Activated T-cell treated with anti-CD3 and anti-CD28 coated beads for 48 hours (primary cell): ENCODE results near the gene GYS1.

Experiments used
- DNase-seq: peaks from one replicate; pipeline ENCODE4 v3.0.0-alpha.2; 2020; ENCODE audit warnings: low read depth

The GYS1 gene

GRCh38 chr19:48963371-48964204, 29.5 kb downstream of the GYS1 start:
- DNase-seq = peak; percentile 75

DNA sequence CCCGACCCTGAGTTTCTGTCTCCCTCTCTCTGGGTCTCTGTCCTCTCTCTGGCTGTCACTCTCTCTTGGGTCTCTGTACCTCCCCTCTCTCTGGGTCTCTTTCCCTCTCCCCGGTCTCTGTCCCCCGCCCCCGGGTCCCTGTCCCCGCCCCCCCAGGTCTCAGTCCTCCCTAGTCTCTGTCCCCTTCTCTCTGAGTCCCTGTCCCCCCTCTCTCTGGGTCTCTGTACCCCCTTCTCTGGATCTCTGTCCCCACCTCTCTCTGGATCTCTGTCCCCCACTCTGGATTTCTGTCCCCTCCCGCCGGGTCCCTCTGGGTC, 30.3 kb downstream of the GYS1 start:
- DNase-seq = no peak

DNA sequence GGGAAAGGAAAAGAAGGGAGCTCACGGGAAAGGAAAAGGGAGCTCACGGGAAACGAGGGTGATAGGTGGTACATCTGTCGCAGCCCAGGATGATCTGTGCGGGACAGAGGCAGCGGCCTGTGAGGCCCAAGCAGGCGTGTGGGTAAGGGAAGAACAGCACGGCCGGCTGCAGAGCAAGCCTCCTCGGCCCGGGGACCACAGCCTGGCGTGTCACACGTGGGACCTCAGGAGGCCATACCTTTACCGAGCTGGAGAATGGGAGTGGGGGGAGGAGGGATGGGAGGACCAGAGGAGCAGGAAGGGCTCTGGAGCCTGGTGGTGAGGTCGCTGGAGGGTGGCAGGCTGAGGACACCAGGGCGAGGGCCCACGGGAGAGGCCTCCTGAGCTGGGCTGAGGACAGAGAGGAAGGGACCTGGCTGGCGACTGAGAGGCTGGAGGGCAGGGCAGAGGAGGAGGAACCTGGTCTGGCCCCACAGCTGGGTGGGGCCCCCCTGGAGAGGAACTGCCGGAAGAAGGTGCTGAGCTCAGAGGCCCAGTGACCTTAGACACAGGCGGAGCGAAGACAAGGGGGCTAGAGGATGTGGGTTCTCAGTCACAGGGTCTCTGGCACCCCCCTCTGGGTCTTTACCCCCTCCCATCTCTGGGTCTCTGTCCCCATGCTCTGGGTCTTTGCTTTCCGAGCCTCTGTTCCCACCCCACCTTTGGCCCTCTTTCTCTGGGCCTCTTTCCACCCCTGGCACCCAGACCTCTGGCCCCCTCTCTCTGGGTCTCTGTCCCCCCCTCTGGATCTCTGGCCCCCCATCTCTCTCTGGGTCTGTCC, 30.9 kb downstream of the GYS1 start:
- no peak for DNase-seq

DNA sequence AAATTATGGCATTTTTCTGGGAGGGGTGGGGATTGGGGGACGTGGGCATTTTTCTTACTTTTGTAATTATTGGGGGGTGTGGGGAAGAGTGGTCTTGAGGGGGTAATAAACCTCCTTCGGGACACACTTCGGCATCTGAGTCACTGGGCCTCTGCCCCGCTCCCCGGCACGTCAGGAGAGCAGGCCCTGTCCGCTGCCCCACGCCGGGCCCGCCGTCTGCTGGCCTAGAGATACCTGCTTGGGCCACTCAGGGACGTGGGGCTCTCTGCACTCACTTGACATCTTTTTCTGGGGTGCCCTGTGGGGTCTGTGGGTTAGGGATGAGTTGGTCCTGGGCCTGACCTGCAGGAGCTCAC, 31.5 kb downstream of the GYS1 start:
- DNase-seq = no peak

DNA sequence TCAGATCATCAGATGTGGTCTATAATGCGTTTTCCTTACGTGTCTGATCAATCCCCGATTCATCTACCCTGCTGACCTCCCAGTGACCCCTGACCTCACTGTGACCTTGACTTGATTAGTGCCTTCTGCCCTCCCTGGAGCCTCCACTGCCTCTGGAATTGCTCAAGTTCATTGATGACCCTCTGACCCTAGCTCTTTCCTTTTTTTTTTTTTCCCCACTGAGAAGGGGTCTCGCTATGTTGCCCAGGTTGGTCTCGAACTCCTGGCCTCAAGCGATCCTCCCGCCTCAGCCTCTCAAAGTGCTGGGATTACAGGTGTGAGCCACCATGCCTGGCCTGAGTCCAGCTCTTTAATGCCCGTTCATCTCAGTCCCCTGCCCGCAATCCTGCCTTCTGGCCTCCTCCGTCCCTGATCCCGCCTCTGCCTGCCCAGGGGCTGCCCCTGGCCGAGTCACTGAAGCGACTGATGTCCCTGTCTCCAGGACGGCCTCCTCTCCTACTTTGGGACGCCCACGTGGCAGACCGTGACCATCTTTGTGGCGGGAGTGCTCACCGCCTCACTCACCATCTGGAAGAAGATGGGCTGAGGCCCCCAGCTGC, 32.0 kb downstream of the GYS1 start:
- DNase-seq = no peak

GRCh38 chr19:48959341-48960239, 33.5 kb downstream of the GYS1 start:
- no peak for DNase-seq

DNA sequence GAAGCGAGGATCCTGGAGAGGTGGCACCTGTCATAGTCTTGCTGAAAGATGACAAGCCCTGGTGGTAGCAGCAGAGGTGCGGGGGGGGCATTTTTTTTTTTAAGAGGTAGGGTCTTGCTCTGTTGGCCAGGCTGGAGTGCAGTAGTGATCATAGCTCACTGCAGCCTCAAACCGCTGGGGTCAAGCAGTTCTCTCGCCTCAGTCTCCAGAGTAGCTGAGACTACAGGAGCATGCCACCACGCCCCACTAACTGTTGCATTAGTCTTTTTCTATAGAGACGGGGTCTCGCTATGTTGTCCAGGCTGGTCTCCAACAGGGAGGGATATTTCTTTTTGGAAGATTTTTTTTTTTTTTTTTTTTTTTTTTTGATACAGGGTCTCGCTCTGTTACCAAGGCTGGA, 35.1 kb downstream of the GYS1 start:
- DNase-seq = no peak

DNA sequence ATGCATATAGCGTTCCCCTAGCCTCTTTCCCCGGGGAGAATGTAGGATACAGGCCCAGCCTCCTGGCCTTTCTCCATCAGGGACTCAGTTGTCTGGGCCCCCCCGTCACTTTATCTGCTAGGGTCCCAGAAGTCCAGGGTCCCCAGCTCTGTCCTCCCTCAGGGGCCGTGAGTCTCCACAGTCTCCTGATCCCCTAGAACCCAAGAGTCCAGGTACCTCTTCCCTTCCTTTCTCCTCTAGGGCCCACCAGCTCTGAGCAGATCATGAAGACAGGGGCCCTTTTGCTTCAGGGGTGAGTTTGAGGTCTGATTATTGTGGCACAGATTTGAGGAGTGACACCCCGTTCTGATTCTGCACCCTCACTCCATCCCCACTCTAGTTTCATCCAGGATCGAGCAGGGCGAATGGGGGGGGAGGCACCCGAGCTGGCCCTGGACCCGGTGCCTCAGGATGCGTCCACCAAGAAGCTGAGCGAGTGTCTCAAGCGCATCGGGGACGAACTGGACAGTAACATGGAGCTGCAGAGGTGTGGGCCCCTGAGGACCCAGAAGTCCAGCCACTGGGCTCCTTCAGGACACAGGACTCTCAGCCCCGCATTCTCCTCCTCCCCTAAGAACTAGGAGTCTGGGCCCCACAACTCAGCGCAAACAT, 37.7 kb downstream of the GYS1 start:
- no peak for DNase-seq

- DNase-seq = peak; percentile 98
Measured at GRCh38 chr19:48954595-48955307, 38.4 kb downstream of the GYS1 start, which contains the start of gene BAX. Gene BAX, plus strand, starts transcription at chr19:48954875. Its CDS starts 54 bp downstream, at chr19:48954929.

GRCh38 chr19:48953990-48954594, 39.0 kb downstream of the GYS1 start:
- no peak for DNase-seq

GRCh38 chr19:48953141-48953540, 40.0 kb downstream of the GYS1 start:
- DNase-seq = no peak

DNA sequence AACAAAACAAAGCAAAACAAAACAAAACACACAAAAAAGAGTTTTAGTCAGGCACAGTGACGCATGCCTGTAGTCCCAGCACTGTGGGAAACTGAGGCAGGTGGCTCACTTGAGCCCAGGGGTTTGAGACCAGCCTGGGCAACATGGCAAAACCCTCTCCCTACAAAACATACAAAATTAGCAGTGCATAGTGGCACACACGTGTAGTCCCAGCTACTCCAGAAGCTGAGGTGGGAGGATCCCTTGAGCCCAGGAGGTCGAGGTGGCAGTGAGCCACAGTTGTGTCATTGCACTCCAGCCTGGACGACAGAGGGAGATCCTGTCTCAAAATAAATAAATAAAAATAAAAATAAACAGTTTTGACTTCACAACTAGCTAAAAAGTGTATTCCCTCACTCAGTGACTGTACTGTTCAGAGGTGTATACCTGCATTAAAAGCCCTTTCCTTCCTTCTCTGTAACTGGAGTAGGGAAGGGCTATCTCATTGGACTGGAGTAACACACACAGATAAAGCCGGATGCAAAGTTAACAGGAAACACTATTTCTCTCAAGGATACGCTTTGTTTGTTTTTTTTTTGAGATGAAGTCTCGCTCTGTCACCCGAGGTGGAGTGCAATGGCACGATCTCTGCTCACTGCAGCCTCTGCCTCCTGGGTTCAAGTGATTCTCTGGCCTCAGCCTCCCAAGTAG, 42.1 kb downstream of the GYS1 start:
- DNase-seq = no peak

DNA sequence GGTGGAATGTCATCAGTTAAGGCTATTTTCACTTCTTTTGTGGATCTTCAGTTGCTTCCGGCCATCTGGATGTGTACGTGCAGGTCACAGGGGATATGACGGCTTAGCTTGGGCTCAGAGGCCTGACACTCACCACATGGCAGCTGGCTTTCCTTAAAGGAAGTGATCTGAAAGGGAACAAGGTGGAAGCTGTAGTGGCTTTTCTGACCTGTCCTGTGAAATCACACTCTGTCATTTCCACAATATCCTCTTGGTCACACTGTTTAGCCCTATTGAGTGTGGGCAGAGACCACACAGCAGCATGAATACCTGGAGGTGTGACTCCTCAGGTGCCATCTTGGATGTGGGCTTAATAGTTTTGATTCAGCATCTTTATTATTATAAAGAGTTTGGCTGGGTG, 43.0 kb downstream of the GYS1 start:
- DNase-seq = no peak

GRCh38 chr19:48947258-48947542, 45.9 kb downstream of the GYS1 start:
- DNase-seq = no peak

- no peak for DNase-seq
Measured at GRCh38 chr19:48946463-48947257, 46.4 kb downstream of the GYS1 start.

DNA sequence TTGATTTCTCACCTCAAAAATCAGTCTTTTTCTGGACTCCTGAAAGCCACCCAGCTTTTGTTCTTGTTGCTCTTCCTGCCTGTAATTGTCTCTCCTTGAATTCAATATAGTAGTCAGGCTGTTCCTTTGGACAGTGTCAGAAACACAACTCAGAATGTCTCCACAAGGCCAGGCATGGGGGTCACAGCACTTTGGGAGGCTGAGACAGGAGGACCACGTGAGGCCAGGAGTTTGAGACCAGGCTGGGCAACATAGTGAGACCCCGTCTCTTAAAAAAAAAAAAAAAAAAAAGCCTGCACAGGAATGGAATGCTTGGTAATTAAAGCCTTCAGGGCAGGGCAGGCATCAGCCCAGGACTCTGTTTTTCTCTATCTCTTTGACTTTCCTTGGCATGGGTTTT, 47.3 kb downstream of the GYS1 start:
- DNase-seq = no peak

DNA sequence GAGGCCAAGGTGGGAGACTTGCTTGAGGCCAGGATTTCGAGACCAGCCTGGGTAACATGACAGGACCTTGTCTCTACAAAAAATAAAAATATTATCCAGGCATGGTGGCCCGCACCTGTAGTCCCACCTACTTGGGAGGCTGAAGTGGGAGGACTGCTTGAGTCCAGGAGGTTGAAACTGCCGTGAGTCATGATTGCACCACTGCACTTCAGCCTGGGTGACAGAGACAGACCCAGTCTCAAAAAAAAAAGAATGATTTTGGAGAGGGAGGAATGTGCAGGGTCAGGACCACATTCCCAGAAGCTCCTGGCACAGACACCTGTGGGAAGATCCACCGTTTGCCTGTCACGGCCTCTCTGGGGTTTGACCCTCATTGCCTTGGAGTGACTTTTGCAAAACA, 47.7 kb downstream of the GYS1 start:
- DNase-seq = no peak

DNA sequence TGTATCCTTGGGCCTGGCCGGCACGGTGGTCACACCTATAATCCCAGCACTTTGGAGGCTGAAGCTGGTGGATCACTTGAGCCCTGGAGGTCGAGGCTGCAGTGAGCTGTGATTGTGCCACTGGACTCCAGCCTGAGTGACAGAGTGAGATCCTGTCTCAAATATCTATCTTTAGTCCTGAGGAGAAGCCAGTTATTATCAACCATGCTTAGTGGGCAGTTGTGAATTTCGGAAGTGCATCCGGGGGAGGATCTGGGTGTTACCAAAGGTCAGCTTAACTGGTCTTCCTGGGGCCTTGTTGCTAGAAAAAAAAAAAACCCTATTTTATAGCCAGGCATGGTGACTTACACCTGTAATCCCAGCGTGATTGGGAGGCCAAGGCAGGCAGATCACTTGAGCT, 50.0 kb downstream of the GYS1 start:
- DNase-seq = no peak

- no peak for DNase-seq
Measured at GRCh38 chr19:48940902-48941301, 52.2 kb downstream of the GYS1 start.
